22Rv1 (cell line): Measurements from ENCODE around the gene IER3.
A peak's percentile ranks its signal among the peaks of the same experiment; 100 is the strongest.

ENCODE experiments used
- H3K27ac ChIP-seq: fragments of 450-650 bp; 2 replicates; pipeline ENCODE4 v1.5.1; 2017
- ZFX ChIP-seq: fragments of 450-650 bp; IDR thresholded peaks from 2 replicates; pipeline ENCODE4 v1.6.1; 2017; ENCODE audit warnings: antibody characterized with exemption, borderline replicate concordance
- TF ChIP-seq, protein P1 (sequence below): fragments of 450-650 bp; IDR thresholded peaks from 2 replicates; pipeline ENCODE4 v1.5.1; 2017; ENCODE audit warnings: mild to moderate bottlenecking

The IER3 gene

DNA sequence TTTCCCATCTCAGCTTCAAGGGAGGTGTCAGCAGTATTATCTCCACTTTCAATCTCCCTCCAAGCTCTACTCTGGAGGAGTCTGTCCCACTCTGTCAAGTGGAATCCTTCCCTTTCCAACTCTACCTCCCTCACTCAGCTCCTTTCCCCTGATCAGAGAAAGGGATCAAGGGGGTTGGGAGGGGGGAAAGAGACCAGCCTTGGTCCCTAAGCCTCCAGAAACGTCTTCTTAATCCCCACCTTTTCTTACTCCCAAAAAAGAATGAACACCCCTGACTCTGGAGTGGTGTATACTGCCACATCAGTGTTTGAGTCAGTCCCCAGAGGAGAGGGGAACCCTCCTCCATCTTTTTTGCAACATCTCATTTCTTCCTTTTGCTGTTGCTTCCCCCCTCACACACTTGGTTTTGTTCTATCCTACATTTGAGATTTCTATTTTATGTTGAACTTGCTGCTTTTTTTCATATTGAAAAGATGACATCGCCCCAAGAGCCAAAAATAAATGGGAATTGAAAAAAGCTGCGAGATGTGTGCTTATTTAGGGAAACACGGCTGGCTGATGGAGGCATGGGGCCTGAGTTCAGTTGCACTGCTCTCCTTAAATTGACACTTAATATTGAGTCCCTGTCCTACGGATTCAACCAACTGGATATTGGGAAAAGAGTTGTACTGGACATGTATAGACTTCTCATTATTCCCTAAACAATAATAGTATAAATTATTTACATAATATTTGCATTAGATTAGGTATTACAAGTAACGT is 19.3 kb downstream of the IER3 start:
- H3K27ac ChIP-seq: peak overlapping the region; percentile 97
- TF ChIP-seq ZFX: no peak
- TF ChIP-seq, protein P1, sequence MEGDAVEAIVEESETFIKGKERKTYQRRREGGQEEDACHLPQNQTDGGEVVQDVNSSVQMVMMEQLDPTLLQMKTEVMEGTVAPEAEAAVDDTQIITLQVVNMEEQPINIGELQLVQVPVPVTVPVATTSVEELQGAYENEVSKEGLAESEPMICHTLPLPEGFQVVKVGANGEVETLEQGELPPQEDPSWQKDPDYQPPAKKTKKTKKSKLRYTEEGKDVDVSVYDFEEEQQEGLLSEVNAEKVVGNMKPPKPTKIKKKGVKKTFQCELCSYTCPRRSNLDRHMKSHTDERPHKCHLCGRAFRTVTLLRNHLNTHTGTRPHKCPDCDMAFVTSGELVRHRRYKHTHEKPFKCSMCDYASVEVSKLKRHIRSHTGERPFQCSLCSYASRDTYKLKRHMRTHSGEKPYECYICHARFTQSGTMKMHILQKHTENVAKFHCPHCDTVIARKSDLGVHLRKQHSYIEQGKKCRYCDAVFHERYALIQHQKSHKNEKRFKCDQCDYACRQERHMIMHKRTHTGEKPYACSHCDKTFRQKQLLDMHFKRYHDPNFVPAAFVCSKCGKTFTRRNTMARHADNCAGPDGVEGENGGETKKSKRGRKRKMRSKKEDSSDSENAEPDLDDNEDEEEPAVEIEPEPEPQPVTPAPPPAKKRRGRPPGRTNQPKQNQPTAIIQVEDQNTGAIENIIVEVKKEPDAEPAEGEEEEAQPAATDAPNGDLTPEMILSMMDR: no peak

DNA sequence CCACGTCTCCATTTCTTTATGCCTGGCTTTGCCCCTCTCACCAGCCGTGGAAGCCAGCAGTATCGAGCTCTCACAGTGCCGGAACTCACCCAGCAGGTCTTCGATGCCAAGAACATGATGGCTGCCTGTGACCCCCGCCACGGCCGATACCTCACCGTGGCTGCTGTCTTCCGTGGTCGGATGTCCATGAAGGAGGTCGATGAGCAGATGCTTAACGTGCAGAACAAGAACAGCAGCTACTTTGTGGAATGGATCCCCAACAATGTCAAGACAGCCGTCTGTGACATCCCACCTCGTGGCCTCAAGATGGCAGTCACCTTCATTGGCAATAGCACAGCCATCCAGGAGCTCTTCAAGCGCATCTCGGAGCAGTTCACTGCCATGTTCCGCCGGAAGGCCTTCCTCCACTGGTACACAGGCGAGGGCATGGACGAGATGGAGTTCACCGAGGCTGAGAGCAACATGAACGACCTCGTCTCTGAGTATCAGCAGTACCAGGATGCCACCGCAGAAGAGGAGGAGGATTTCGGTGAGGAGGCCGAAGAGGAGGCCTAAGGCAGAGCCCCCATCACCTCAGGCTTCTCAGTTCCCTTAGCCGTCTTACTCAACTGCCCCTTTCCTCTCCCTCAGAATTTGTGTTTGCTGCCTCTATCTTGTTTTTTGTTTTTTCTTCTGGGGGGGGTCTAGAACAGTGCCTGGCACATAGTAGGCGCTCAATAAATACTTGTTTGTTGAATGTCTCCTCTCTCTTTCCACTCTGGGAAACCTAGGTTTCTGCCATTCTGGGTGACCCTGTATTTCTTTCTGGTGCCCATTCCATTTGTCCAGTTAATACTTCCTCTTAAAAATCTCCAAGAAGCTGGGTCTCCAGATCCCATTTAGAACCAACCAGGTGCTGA is 20.3 kb downstream of the IER3 start:
- H3K27ac ChIP-seq: peak overlapping the region; percentile 97

DNA sequence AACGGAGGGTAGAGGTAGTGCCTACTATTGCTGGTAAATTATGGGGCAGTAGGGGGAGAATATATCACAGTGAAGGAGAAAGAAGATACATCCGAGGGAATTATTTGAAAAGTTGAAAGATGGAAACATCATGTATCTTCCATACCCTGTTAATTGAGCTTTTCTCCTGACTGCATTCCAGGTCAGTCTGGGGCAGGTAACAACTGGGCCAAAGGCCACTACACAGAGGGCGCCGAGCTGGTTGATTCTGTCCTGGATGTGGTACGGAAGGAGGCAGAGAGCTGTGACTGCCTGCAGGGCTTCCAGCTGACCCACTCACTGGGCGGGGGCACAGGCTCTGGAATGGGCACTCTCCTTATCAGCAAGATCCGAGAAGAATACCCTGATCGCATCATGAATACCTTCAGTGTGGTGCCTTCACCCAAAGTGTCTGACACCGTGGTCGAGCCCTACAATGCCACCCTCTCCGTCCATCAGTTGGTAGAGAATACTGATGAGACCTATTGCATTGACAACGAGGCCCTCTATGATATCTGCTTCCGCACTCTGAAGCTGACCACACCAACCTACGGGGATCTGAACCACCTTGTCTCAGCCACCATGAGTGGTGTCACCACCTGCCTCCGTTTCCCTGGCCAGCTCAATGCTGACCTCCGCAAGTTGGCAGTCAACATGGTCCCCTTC is 21.0 kb downstream of the IER3 start:
- H3K27ac ChIP-seq: peak overlapping the region; percentile 97

DNA sequence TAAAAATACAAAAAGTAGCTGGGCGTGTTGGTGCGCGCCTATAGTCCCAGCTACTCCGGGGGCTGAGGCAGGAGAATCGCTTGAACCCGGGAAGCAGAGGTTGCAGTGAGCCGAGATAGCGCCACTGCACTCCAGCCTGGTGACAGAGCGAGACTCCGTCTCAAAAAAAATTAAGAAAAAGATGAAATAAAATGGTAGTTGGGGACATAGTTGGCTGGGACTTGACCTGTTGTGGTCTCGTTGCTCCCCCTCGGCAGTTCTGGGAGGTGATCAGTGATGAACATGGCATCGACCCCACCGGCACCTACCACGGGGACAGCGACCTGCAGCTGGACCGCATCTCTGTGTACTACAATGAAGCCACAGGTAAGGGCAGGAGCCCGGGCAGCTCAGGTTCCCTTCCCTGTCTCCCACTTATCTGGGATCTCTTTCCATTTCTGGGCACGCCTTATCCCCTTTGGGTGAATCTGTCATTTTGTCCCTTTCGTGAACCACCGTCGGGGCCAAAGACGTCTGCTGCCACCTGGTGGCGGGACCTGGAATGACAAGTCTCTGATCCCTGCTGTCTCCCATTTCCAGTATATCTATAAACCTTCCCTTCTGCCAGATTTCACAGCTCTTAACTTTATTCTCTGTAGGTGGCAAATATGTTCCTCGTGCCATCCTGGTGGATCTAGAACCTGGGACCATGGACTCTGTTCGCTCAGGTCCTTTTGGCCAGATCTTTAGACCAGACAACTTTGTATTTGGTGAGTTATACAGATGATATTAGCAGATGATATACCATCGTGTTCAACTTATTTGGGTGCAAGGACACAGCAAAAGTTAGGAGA is 21.9 kb downstream of the IER3 start:
- peak overlapping the region; percentile 97 for H3K27ac ChIP-seq

DNA sequence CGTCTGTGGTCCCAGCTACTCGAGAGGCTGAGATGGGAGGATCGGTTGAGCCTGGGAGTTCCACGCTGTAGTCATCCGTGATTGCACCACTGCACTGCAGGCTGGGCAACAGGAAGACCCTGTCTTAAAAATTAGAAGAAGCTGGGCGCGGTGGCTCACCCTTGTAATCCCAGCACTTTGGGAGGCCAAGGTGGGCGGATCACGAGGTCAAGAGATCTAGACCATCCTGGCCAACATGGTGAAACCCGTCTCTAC is 22.4 kb downstream of the IER3 start:
- peak overlapping the region; percentile 97 for H3K27ac ChIP-seq

More for the DNA sequence above, 21.9 kb downstream of the IER3 start:
- no peak for TF ChIP-seq ZFX
- TF ChIP-seq, protein P1: peak; percentile 96

DNA sequence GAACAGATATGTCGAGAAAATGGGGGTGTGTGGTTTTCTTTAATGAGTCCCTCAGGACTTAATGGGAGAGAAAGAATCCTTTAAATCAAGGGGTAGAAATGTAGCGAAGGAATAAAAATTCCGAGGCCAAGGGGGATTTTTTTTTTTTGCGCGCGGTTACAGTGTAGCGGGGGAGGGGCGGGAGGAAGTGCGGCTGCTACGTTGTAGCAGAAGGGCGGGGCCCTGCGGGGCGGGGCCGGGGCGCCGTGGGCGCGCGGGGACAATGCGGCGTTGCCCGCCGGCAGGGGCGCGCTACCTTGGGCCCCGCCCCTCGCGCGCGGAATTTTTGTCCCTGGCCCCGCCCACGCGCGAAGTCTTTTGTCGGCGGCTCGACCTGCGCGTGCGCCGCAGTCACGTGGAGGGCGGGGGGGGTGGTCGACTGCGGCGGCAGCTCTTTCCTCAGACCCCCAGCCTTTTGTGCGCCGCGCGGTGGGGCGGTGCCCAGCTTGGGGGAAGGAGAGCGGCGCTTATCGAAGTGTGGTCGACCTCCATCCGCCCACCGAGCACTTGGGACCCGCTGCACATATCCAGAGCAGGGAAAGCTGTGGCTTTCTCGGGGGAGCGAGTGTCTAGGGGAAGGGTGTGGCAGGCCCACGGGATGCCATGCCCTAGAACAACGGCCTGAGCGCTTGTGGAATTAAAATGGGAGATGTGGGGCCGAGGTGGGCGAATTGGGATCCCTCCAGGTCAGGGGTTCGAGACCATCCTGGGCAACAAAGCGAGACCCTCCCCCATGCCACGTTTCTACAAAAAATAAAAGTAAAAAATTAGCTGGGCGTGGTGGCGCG is 22.9 kb downstream of the IER3 start:
- peak overlapping the region; percentile 97 for H3K27ac ChIP-seq
- TF ChIP-seq ZFX: no peak
- TF ChIP-seq, protein P1: peak; percentile 53

DNA sequence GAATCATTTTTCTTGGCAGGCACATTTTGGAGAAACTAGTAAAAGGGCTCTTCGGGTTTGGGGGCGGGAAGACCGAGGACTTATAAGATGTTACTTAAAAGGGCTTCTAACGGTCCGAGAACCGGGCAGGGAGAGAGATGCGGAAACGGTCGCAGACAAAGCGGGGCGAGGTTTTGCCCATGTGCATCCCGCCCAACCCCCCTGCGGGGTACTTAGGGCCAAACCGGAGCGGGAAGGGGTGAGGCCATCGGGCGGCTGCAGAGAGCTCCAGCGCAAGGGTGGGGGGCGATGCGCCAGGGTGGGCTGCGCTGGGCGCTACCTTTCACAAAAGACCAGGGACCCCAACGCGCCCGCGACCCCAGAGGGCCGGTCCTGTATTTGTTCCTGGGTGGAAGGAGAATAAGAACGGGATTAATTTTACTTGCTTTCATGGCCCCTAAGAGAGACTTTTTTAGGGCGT is 23.6 kb downstream of the IER3 start:
- no peak for TF ChIP-seq ZFX
- TF ChIP-seq, protein P1: no peak
- H3K27ac ChIP-seq: peak overlapping the region; percentile 97
